ENCODE measurements around the gene BAG5.
A peak's percentile ranks its signal among the peaks of the same experiment; 100 is the strongest.
"Not testable (repeated sequence)": the region's sequence is repeated elsewhere in the genome, so short reads cannot be mapped to it uniquely, and the experiment has no call there.

The BAG5 gene

DNA sequence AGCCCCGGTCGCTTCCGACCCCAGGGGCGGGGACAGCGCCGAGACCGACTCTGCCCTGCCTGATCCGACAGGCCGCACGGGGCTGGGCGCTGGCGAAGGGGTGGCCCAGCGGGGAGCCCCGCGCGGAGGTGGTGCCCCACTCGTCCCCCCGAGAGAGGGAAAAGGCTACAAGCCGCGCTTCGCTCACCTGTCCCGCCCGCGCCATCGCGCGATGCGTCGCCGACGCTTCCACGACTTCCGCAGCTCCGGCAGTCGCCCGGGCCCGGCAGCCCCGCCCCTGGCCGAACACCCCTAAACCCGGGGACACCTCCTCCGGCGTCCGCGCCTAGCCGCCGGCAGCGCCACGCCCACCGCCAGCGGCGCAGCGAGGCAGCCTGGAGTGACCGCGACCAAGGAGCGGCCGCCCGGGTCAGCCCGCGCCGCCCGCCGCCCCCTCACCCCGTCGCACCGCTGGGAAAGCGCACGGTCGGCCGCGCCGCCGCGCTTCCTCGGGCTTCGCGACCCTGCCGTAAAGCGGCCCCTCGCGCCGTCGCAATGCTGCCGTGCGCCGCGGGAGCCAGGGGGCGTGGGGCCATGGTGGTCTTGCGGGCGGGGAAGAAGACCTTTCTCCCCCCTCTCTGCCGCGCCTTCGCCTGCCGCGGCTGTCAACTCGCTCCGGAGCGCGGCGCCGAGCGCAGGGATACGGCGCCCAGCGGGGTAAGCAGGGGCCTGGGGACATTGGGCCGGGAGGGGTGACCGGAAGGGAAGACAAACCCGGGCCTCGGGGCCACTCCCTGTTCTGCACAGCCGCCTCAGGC lies at the start of gene BAG5, which contains the start of gene COA8:
Gene BAG5, minus strand, starts transcription at position 229 of the 797 bp plus-strand sequence. CDS start 1,493 bp downstream, outside the sequence.
Gene COA8, plus strand, starts transcription at position 532 of the 797 bp plus-strand sequence. Its CDS starts 42 bp downstream, at position 574.
- DNase-seq (ENCODE audit: low spot score): peak; percentile 92

DNA sequence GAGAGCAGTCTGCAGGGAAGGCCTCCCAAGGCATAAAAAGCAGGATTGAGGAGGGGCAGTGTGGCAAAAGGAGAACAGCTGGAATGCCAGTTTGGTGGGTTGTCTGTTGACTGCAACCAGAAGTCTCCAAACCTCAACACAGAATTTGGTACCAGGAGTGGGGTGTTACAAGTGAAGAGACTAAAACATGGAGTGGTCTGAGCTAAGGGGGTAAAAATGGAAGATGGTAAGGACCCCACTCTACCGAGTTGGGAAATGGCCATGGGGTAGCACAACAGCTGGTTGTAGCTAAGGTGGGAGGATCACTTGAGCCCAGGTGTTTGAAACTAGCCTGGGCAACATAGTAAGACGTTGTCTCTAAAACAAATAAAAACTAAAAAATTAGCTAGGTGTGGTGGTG lies 48.8 kb upstream of the BAG5 start:
- no peak for DNase-seq (ENCODE audit: low spot score)

GRCh38 chr14:103609081-103609480 lies 46.6 kb upstream of the BAG5 start:
- DNase-seq (ENCODE audit: low spot score): not testable (repeated sequence)

- DNase-seq (ENCODE audit: low spot score): no peak
Observed at GRCh38 chr14:103607822-103608221, 45.4 kb upstream of the BAG5 start.

- DNase-seq (ENCODE audit: low spot score): peak; percentile 45
Observed at GRCh38 chr14:103606963-103607668, 44.7 kb upstream of the BAG5 start.

GRCh38 chr14:103604620-103605019 lies 42.2 kb upstream of the BAG5 start:
- no peak for DNase-seq (ENCODE audit: low spot score)

DNA sequence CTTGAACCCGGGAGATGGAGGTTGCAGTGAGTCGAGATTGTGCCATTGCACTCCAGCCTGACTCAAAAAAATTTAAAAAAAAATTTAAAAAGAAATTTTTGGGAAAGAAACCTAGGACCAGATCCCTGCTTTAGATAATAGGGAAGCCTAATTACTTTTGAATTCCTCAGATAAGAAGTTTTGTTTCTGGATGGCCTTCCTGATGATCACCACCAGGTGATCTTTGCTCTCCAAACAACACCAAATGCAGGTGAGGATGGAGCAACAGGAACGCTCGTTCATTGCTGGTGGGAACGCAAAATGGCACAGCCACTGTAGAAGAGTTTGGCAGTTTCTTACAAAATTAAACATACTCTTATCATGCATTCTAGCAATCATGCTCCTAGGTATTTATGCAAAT lies 38.0 kb upstream of the BAG5 start:
- no peak for DNase-seq (ENCODE audit: low spot score)

DNA sequence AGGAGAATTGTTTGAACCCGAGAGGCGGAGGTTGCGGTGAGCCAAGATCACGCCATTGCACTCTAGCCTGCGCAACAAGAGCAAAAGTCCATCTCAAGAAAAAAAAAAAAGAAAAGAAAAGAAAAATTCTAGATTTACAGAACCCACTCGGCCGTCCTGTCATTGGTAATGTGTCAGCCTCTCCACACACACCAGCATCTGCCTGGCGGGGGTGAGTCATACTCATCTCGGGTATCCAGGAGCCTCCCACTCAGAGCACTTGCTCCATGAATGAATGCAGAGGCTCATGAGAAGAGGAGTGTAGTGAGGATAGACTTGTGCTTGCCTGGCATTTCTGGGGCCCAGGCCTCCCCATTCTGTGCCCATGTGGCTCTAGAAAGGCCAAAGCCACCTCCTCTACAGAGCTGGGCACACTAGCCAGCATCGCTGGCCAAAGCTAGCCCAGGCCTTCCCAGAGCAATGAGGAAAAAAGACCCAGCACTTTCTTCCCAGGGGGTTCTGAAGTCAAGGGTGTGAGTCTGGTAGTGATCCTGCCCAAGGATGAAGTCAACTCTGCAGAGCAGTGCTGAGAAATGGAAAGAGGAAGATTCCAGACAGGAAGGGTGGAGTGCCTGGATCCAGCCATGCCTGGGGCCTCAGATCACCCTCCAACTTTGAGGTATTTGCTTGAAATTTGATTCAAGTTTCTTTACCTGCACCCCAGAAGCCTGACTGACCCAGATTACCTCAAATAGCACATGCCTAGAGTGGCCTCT lies 35.3 kb upstream of the BAG5 start:
- DNase-seq (ENCODE audit: low spot score): no peak

DNA sequence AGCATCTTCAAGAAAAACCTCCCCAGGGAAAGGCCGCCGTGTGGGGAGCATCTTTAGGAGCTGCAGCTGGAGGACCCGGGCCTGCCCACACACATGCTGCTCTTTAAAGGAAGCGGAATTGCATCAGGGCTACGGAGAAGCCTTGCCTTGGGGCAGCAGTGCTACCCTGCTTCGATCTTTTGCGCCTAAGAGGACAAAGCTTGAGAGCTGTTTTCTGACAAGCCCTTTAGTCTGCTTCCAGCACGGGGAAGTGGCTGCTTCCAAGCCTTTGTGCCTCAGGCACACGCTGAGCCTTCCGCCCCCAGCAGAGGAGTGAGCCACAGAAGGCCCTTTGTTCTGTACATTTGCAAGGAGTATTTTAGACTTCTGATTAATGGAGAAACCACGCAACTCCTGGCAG lies 31.8 kb upstream of the BAG5 start:
- DNase-seq (ENCODE audit: low spot score): no peak

GRCh38 chr14:103593577-103593976 lies 31.1 kb upstream of the BAG5 start:
- DNase-seq (ENCODE audit: low spot score): peak; percentile 40

DNA sequence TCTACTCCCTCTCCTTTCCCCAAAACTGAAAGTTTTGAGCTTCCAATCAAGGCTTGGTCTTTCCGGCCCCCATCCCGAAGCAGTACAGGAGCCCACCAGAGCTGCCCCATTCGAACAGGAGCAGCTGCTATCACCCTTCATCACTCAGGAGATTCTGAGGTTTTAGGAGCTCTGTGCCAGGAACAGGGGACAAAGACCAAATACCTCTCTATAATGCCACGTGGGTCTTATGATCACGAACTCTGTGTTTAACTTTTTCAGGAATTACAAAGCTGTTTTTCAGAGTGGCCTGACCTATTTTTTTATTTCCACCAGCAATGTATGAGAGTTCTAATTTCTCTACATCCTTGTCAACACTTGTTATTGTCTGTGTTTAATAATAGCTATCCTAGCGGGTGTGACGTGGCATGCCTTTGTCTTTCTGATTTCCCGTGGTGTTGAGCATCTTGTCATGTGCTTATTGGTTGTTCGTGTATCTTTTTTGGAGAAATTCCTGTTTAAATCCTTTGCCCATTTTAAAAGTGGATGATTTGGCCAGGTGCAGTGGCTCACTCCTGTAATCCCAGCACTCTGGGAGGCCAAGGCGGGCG lies 22.0 kb upstream of the BAG5 start:
- DNase-seq (ENCODE audit: low spot score): no peak

DNA sequence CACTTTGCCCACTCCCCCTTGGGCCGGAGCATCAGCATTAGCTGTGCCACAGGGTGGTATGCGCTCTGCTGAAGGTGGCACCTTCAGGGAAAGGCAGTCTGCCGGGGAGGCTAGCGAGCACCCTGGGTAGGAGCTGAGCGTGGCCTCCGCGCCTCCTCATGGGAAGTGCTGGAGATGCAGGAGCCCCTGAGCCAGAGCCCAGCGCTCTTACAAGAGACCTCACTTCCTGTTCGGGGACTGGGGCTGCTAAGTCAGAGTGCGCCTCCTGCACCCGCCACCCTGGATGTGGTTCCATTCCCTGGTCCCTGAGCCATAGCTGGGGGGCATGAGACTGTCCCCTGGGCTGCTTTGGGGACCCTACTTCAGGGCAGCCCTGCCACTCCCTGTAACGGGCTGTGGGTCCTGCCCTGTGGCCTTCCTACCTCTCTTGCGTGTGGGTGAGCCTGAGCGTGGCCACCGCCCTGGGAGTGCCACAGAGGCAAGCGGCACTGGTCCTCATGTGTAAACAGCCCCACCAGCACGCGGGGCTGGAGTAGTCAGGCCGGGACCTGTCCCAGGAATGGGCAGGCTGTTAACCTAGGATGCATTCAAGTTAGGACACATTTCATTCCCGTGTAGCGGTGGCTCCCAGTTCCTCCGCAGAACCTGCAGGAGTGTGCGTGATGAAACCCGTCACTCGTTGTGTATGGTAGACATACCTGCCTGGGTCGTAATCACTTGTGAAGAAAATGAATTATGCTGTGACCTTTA lies 19.7 kb upstream of the BAG5 start:
- DNase-seq (ENCODE audit: low spot score): no peak

DNA sequence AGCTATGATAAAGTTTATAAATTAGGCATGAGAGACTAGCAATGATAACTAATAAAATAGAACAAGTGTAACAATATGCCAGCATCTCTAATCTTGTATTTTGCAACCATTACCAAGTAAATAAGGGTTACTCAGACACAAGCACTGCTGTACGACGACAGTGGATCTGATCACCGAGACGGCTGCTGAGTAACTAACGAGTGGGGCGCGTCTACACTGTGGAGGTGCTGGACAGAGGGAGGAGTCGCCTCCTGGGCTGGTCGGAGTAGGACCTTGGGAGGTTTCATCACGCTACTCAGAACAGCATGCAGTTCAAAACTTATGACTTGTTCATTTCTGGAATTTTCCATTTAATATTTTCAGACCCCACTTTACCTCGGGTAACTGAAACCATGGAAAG lies 18.7 kb upstream of the BAG5 start:
- DNase-seq (ENCODE audit: low spot score): no peak

DNA sequence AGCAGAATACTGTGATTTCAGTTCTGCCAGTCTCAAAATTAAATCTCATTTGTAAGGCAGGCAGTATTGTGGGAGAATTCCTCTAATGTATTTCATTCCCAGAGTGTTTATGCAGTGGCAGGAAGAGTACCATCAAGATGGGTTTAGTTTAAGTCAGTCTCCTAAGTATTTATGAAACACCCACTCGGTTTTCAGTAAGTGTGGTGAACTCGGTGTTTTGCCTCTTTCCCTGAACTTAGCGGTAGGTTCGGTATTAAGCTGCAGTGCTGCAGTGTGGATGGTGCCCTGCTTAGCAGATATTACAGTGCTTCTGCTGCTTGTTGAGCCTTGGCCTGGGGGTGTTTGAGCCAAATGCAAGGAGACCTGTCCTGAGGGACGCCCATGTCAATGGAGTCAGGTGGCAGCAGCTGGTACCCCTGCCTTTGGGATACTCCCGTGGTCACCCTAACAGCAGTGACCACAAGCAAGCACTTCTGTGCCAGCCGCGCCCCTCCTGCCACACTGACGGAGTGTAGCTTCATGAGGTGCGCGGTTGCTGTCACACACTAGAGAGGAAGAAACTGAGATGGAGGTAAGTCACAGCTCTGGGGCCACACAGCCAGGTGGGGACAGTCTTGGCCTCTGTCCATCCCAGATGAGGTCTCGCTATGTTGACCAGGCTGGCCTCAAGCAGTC lies 16.1 kb upstream of the BAG5 start:
- DNase-seq (ENCODE audit: low spot score): no peak

- no peak for DNase-seq (ENCODE audit: low spot score)
Observed at GRCh38 chr14:103576371-103577024, 14.0 kb upstream of the BAG5 start.

DNA sequence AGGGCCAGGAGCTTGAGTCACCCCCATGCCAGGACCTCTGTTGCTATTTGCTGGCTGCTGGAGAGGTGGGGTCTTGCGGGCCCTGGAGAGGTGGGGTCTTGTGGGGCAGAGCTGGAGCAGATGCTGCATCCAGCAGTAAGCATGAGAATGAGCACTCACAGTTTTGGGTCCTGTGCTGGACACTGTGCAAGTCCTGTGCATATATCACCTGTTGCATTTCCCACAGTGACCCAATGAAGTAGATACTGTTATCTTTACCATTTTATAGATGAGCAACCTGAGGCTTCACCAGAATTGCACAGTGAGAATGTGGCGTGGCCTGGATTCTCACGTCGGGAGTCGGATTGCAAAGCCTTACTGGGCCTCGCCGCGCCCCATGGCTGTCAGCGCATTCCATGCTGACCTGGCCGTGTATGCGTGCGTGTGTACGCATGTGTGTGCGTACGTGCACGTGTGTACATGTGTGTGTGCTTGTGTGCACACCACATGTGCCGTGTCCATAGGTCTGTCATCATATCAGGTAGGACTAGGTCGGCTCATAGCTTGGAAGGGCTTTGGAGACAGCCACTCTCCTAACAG lies 12.3 kb upstream of the BAG5 start:
- no peak for DNase-seq (ENCODE audit: low spot score)

GRCh38 chr14:103574104-103574503 lies 11.6 kb upstream of the BAG5 start:
- DNase-seq (ENCODE audit: low spot score): no peak

DNA sequence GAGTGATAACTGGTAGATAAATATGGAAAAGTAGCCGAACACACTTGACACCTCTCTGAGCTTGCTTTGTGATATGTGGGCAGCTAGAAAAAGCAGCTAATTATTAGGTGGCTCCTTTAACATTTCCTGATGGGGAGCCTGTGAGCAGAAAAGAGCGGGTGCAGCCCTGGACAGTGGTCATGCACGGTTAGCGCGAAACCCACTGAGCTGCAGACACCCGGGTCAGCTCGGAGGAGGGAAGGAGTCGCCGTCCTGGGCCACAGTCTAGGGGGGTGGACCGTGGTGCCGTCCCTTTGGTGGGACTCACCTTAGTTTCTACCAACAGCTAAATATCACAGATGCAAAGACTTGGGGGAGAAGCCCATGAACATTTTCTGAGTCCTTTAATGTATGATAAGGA lies 7.0 kb upstream of the BAG5 start:
- no peak for DNase-seq (ENCODE audit: low spot score)

- DNase-seq (ENCODE audit: low spot score): no peak
Observed at GRCh38 chr14:103568952-103569351, 6.5 kb upstream of the BAG5 start.
